Panc1 (cell line): ENCODE measurements around the gene QKI. TPM values are rescaled to one million over a fixed set of nuclear protein-coding genes. Genes with fewer than 3 reads are reported as not detected.

Source experiments
- ATAC-seq: fragments of 200-7000 bp; cut with Tn5 transposase; 2 replicates; pipeline ENCODE4 v1.9.1; 2020; ENCODE audit warnings: mild to moderate bottlenecking, moderate library complexity
- BruUV-seq: library from RNA; stranded (reverse); fragments of 400-500 nt; replicated peaks from 2 replicates; lab custom pipeline; 2021; lab: Mats Ljungman, UMichigan
- CTCF ChIA-PET: fragments of 300-600 bp; sonication (Branson Sonifier 250); formaldehyde crosslinking; loops from one replicate; lab custom pipeline; 2022; ENCODE audit warnings: antibody characterized with exemption; lab: Charles Lee
- POLR2A ChIA-PET: fragments of 300-600 bp; sonication (Branson Sonifier 250); formaldehyde crosslinking; loops from one replicate; lab custom pipeline; 2022; ENCODE audit warnings: antibody characterized with exemption; lab: Charles Lee
- DNase-seq: peaks from one replicate; pipeline ENCODE4 v3.0.0-alpha.2; 2010; ENCODE audit warnings: low read depth, low spot score
- H3K27ac ChIP-seq: 2 replicates; pipeline ENCODE4 v1.5.1; 2011; ENCODE audit warnings: mild to moderate bottlenecking, low read length, inconsistent platforms
- H3K27me3 ChIP-seq: fragments of 200-500 bp; sonication (Bioruptor generic); 2 replicates; pipeline ENCODE4 v1.6.0; 2014; ENCODE audit warnings: low read length, inconsistent platforms; ENCODE audit not compliant: control insufficient read depth, insufficient read depth
- H3K36me3 ChIP-seq: fragments of 200-500 bp; sonication (Bioruptor generic); 2 replicates; pipeline ENCODE4 v1.5.1; 2014; ENCODE audit warnings: inconsistent platforms, mild to moderate bottlenecking, low read length, moderate library complexity; ENCODE audit not compliant: control insufficient read depth, insufficient read depth
- H3K4me1 ChIP-seq: 2 replicates; pipeline ENCODE4 v1.5.1; 2011; ENCODE audit warnings: inconsistent platforms, mild to moderate bottlenecking, low read length, moderate library complexity; ENCODE audit not compliant: control insufficient read depth, insufficient read depth
- H3K4me3 ChIP-seq, 2 experiments: 2 replicates each; pipeline ENCODE4 v1.5.1; 2011 to 2012; ENCODE audit warnings: low read depth in 2 of 2, low read length in 2 of 2, mild to moderate bottlenecking in 2 of 2, inconsistent platforms in 1 of 2, moderate library complexity in 1 of 2
- H3K9me3 ChIP-seq: fragments of 200-500 bp; sonication (Bioruptor generic); 2 replicates; pipeline ENCODE4 v1.5.1; 2014; ENCODE audit warnings: low read depth, mild to moderate bottlenecking, inconsistent platforms, low read length, moderate library complexity; ENCODE audit not compliant: control insufficient read depth, insufficient read depth
- POLR2AphosphoS5 ChIP-seq: IDR thresholded peaks from 2 replicates; pipeline ENCODE4 v1.6.1; 2012; ENCODE audit warnings: mild to moderate bottlenecking, low read depth, low read length, moderate library complexity
- SIN3A ChIP-seq: IDR thresholded peaks from 2 replicates; pipeline ENCODE4 v1.6.1; 2012; ENCODE audit warnings: low read depth, mild to moderate bottlenecking, low read length, moderate library complexity, borderline replicate concordance; ENCODE audit not compliant: insufficient read depth
- TCF7L2 ChIP-seq: IDR thresholded peaks from 2 replicates; pipeline ENCODE4 v1.6.1; 2011; ENCODE audit warnings: mild to moderate bottlenecking, low read depth, low read length, inconsistent platforms
- in situ Hi-C: cut with HindIII; loops from 2 replicates; pipeline ENCODE4 v1.10.0; 2016; ENCODE audit warnings: low sequenced_read_pairs, low pct_unique_long_range_greater_than_20kb
- intact Hi-C: fragments of 100-400 bp; cut with micrococcal nuclease; formaldehyde crosslinking; loops from one replicate; pipeline ENCODE4 v1.10.0; 2022; ENCODE audit not compliant: unreplicated experiment
- total RNA-seq: library from RNA; stranded (reverse); gene quantifications from one replicate; pipeline ENCODE4 v1.2.1, GENCODE V29; 2021; ENCODE audit not compliant: unreplicated experiment
- TF ChIP-seq, protein P1 (sequence below), 2 experiments: IDR thresholded peaks; 2 replicates each; pipeline ENCODE4 v1.6.1; 2011 to 2012; ENCODE audit warnings: low read depth in 2 of 2, control low read depth in 1 of 2, low read length in 1 of 2, mild to moderate bottlenecking in 1 of 2, moderate library complexity in 1 of 2; ENCODE audit not compliant: insufficient read depth in 1 of 2
- TF ChIP-seq, protein P2 (sequence below): fragments of 450-650 bp; IDR thresholded peaks from 2 replicates; pipeline ENCODE4 v1.5.1; 2017; ENCODE audit warnings: mild to moderate bottlenecking

QKI gene
- total RNA-seq, 1 experiment from 2014 or later, result 176 TPM

DNA sequence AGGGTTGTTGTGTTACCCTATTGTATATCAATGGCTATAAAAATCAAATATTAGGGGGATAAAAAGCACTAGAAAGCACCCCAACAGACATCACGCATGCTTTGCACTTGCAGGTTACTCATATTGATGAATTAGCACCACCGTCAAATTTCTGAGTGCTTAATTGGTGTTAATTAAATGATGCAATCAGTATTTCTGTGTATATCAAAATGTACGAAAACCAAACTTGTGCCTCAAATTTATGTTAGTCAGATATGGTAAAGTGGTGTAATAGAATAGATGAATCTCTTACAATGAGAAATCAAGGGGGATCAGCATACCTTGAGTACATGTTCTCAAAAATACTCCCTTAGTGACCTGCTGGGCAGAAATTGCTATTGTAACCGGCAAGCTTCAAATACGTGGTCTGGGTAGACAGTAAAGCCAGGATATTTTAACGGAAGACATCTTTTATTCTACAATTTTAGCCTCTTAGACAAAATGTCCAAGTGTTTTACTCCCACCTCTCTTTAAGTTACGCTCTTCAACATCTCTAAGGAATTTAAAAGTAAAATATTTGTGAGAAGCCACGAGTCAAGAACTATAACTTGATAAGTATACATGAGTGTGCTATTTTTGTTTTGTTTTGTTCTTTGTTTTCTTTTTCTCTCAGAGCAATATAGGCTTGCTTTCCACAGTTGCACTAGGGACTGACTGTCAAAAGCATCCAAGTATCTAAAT is 166.0 kb downstream of the QKI start:
- intact Hi-C loops, result loop anchor here (10.0 kb wide), 1 partner anchor 1344 kb away; no protein-coding TSS in a partner anchor
- H3K27me3 ChIP-seq, result no peaks in the 10 kb centered on the region
- in situ Hi-C loops, result no loop called here
- H3K36me3 ChIP-seq, result no peaks in the 10 kb centered on the region
- TF ChIP-seq TCF7L2 (no peak), POLR2AphosphoS5 (peak; percentile 52)
- TF ChIP-seq, protein P1, sequence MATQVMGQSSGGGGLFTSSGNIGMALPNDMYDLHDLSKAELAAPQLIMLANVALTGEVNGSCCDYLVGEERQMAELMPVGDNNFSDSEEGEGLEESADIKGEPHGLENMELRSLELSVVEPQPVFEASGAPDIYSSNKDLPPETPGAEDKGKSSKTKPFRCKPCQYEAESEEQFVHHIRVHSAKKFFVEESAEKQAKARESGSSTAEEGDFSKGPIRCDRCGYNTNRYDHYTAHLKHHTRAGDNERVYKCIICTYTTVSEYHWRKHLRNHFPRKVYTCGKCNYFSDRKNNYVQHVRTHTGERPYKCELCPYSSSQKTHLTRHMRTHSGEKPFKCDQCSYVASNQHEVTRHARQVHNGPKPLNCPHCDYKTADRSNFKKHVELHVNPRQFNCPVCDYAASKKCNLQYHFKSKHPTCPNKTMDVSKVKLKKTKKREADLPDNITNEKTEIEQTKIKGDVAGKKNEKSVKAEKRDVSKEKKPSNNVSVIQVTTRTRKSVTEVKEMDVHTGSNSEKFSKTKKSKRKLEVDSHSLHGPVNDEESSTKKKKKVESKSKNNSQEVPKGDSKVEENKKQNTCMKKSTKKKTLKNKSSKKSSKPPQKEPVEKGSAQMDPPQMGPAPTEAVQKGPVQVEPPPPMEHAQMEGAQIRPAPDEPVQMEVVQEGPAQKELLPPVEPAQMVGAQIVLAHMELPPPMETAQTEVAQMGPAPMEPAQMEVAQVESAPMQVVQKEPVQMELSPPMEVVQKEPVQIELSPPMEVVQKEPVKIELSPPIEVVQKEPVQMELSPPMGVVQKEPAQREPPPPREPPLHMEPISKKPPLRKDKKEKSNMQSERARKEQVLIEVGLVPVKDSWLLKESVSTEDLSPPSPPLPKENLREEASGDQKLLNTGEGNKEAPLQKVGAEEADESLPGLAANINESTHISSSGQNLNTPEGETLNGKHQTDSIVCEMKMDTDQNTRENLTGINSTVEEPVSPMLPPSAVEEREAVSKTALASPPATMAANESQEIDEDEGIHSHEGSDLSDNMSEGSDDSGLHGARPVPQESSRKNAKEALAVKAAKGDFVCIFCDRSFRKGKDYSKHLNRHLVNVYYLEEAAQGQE (IDR thresholded peaks at IDR 0.05; ENCODE audit: insufficient read depth in 1 of 2, low read depth in 2 of 2, low read length in 1 of 2), result no peak
- DNase-seq, result no peak
- H3K4me3 ChIP-seq, result no peak overlapping the region
- POLR2A ChIA-PET, result no interaction called here
- no TSS peak for BruUV-seq
- ATAC-seq, result no peak
- peaks cover 3% of the 10 kb centered on the region; the same call in 1 of the 2 replicates for H3K4me1 ChIP-seq
- CTCF ChIA-PET, result no interaction called here
- no peak overlapping the region for H3K27ac ChIP-seq
- H3K9me3 ChIP-seq, result no peaks in the 10 kb centered on the region

DNA sequence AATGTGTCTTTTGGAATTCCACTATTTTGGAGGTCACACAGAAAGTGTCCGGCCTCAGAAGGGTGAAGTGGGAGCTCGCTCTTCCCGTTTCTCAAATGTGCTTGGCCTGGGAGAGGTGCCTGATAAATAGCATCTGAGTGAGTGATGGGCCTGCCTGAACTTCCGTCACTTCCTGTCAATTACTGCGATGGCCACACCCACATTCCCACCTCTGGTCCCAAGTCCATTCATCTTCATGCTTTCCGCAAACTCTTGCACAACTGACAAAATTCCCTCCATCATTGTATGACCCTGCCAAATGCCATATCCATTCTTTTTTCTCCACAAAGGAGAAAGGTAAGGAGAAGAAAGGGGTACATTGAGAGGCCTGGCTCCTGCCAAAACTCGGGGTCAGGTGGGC is 169.0 kb downstream of the QKI start:
- peaks cover 3% of the 10 kb centered on the region; the same call in 1 of the 2 replicates for H3K4me1 ChIP-seq
- intact Hi-C loops (loop anchor here (10.0 kb wide), 1 partner anchor 1341 kb away; no protein-coding TSS in a partner anchor), in situ Hi-C loops (no loop called here)
- ATAC-seq (0 out of 2 replicates have a peak, but pooled peaks have one; percentile 10), DNase-seq (no peak)
- H3K27me3 ChIP-seq, result no peaks in the 10 kb centered on the region
- no peaks in the 10 kb centered on the region for H3K9me3 ChIP-seq
- TF ChIP-seq SIN3A (no peak), TCF7L2 (no peak), POLR2AphosphoS5 (no peak)
- TF ChIP-seq, protein P1 (IDR thresholded peaks at IDR 0.05; ENCODE audit: insufficient read depth in 1 of 2, low read depth in 2 of 2, low read length in 1 of 2), result no peak
- TF ChIP-seq, protein P2, sequence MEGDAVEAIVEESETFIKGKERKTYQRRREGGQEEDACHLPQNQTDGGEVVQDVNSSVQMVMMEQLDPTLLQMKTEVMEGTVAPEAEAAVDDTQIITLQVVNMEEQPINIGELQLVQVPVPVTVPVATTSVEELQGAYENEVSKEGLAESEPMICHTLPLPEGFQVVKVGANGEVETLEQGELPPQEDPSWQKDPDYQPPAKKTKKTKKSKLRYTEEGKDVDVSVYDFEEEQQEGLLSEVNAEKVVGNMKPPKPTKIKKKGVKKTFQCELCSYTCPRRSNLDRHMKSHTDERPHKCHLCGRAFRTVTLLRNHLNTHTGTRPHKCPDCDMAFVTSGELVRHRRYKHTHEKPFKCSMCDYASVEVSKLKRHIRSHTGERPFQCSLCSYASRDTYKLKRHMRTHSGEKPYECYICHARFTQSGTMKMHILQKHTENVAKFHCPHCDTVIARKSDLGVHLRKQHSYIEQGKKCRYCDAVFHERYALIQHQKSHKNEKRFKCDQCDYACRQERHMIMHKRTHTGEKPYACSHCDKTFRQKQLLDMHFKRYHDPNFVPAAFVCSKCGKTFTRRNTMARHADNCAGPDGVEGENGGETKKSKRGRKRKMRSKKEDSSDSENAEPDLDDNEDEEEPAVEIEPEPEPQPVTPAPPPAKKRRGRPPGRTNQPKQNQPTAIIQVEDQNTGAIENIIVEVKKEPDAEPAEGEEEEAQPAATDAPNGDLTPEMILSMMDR, result no peak
- BruUV-seq, result no TSS peak
- no peak overlapping the region for H3K4me3 ChIP-seq
- ChIA-PET CTCF (no interaction called here), POLR2A (no interaction called here)
- H3K27ac ChIP-seq, result no peak overlapping the region
- H3K36me3 ChIP-seq, result no peaks in the 10 kb centered on the region
